ENCODE measurements around the gene OR10H3.

OR10H3 gene

GRCh38 chr19:15715642-15716041 is 22.1 kb upstream of the OR10H3 start:
- H3K9me3 ChIP-seq, result no peaks in the 10 kb centered on the region
- peaks cover 75% of the 10 kb centered on the region for H3K27me3 ChIP-seq
- H3K4me3 ChIP-seq (ENCODE audit: low read depth in 1 of 2, low read length in 1 of 2), result no peak overlapping the region
- no peaks in the 10 kb centered on the region for H3K4me1 ChIP-seq (ENCODE audit: control insufficient read depth in 1 of 2, insufficient read depth in 1 of 2, low read depth in 1 of 2, low read length in 1 of 2)
- TF ChIP-seq CTCF (IDR thresholded peaks at IDR 0.05), result no peak
- H3K36me3 ChIP-seq, result no peaks in the 10 kb centered on the region
- H3K27ac ChIP-seq, result no peak overlapping the region

GRCh38 chr19:15717809-15718208 is 20.0 kb upstream of the OR10H3 start:
- Histone ChIP-seq H3K4me3 (ENCODE audit: low read depth in 1 of 2, low read length in 1 of 2) (no peak overlapping the region), H3K9me3 (no peaks in the 10 kb centered on the region), H3K36me3 (no peaks in the 10 kb centered on the region), H3K27me3 (peaks cover 85% of the 10 kb centered on the region), H3K4me1 (ENCODE audit: control insufficient read depth in 1 of 2, insufficient read depth in 1 of 2, low read depth in 1 of 2, low read length in 1 of 2) (no peaks in the 10 kb centered on the region), H3K27ac (no peak overlapping the region)
- no peak for TF ChIP-seq CTCF (IDR thresholded peaks at IDR 0.05)

GRCh38 chr19:15721268-15721667 is 16.5 kb upstream of the OR10H3 start:
- H3K27me3 ChIP-seq, result peaks cover 99% of the 10 kb centered on the region
- no peaks in the 10 kb centered on the region for H3K9me3 ChIP-seq
- H3K4me3 ChIP-seq (ENCODE audit: low read depth in 1 of 2, low read length in 1 of 2), result no peak overlapping the region
- no peak overlapping the region for H3K27ac ChIP-seq
- H3K36me3 ChIP-seq, result no peaks in the 10 kb centered on the region
- no peaks in the 10 kb centered on the region for H3K4me1 ChIP-seq (ENCODE audit: control insufficient read depth in 1 of 2, insufficient read depth in 1 of 2, low read depth in 1 of 2, low read length in 1 of 2)
- no peak for TF ChIP-seq CTCF (IDR thresholded peaks at IDR 0.05)

- no peaks in the 10 kb centered on the region for H3K9me3 ChIP-seq
- peaks cover 98% of the 10 kb centered on the region for H3K27me3 ChIP-seq
- H3K4me3 ChIP-seq (ENCODE audit: low read depth in 1 of 2, low read length in 1 of 2), result no peak overlapping the region
- H3K27ac ChIP-seq, result no peak overlapping the region
- no peaks in the 10 kb centered on the region for H3K36me3 ChIP-seq
- no peaks in the 10 kb centered on the region for H3K4me1 ChIP-seq (ENCODE audit: control insufficient read depth in 1 of 2, insufficient read depth in 1 of 2, low read depth in 1 of 2, low read length in 1 of 2)
- no peak for TF ChIP-seq CTCF (IDR thresholded peaks at IDR 0.05)
These were observed 14.8 kb upstream of the OR10H3 start for GRCh38 chr19:15722956-15723355.

- Histone ChIP-seq H3K4me1 (ENCODE audit: control insufficient read depth in 1 of 2, insufficient read depth in 1 of 2, low read depth in 1 of 2, low read length in 1 of 2) (no peaks in the 10 kb centered on the region), H3K4me3 (ENCODE audit: low read depth in 1 of 2, low read length in 1 of 2) (no peak within 1 kb of the TSS), H3K9me3 (no peaks in the 10 kb centered on the region), H3K27ac (no peak within 1 kb of the TSS), H3K27me3 (peaks cover 71% of the 10 kb centered on the region), H3K36me3 (no peaks in the 10 kb centered on the region)
- no peak for TF ChIP-seq CTCF (IDR thresholded peaks at IDR 0.05)
These were observed 10.1 kb upstream of the OR10H3 start, which contains the start of gene OR10H2 for GRCh38 chr19:15727724-15728123. TSS of gene OR10H2 (plus strand) at chr19:15728024. CDS start at chr19:15728044, 20 bp downstream.

- H3K4me3 ChIP-seq (ENCODE audit: low read depth in 1 of 2, low read length in 1 of 2), result no peak overlapping the region
- H3K4me1 ChIP-seq (ENCODE audit: control insufficient read depth in 1 of 2, insufficient read depth in 1 of 2, low read depth in 1 of 2, low read length in 1 of 2), result no peaks in the 10 kb centered on the region
- TF ChIP-seq CTCF (IDR thresholded peaks at IDR 0.05), result no peak
- no peaks in the 10 kb centered on the region for H3K36me3 ChIP-seq
- H3K9me3 ChIP-seq, result no peaks in the 10 kb centered on the region
- H3K27me3 ChIP-seq, result peaks cover 48% of the 10 kb centered on the region
- no peak overlapping the region for H3K27ac ChIP-seq
These were observed 7.2 kb upstream of the OR10H3 start for GRCh38 chr19:15730538-15730937.

All from neutrophil (primary cell).